Trophoblast cell (in vitro differentiated cells and primary cell): Measurements from ENCODE around the gene C3.
"Not testable (repeated sequence)": the region's sequence is repeated elsewhere in the genome, so short reads cannot be mapped to it uniquely, and the experiment has no call there.

Source experiments
- DNase-seq, 2 donors: peaks; one replicate each; pipeline ENCODE4 v3.0.0-alpha.2; 2016
- H2AFZ ChIP-seq: 2 replicates; pipeline ENCODE4 v1.6.1; 2013; ENCODE audit warnings: low read length, moderate library complexity, mild to moderate bottlenecking; ENCODE audit not compliant: insufficient read depth, poor library complexity
- H2AK5ac ChIP-seq: 2 replicates; pipeline ENCODE4 v1.6.1; 2013; ENCODE audit warnings: mild to moderate bottlenecking, low read length
- H2BK120ac ChIP-seq: 2 replicates; pipeline ENCODE4 v1.6.1; 2013; ENCODE audit warnings: low read length, mild to moderate bottlenecking, moderate library complexity; ENCODE audit not compliant: insufficient read depth, poor library complexity
- H2BK12ac ChIP-seq: 2 replicates; pipeline ENCODE4 v1.6.1; 2013; ENCODE audit warnings: mild to moderate bottlenecking, low read length, moderate library complexity
- H2BK5ac ChIP-seq: 2 replicates; pipeline ENCODE4 v1.6.1; 2013; ENCODE audit warnings: low read length, low read depth, moderate library complexity, mild to moderate bottlenecking; ENCODE audit not compliant: poor library complexity
- H3K14ac ChIP-seq: 2 replicates; pipeline ENCODE4 v1.6.1; 2013; ENCODE audit warnings: mild to moderate bottlenecking, low read length
- H3K18ac ChIP-seq: 2 replicates; pipeline ENCODE4 v1.6.1; 2013; ENCODE audit warnings: mild to moderate bottlenecking, low read length
- H3K23ac ChIP-seq: 2 replicates; pipeline ENCODE4 v1.6.1; 2013; ENCODE audit warnings: low read length
- H3K27ac ChIP-seq: 2 replicates; pipeline ENCODE4 v1.5.1; 2013; ENCODE audit warnings: low read depth, mild to moderate bottlenecking, inconsistent platforms, low read length, moderate library complexity
- H3K27me3 ChIP-seq: 2 replicates; pipeline ENCODE4 v1.6.1; 2013; ENCODE audit warnings: inconsistent platforms, mild to moderate bottlenecking, low read length, moderate library complexity; ENCODE audit not compliant: insufficient read depth
- H3K36me3 ChIP-seq, 2 experiments: 1 replicate in 1 of 2; 2 replicates in 1 of 2; pipeline ENCODE4 v1.6.1; 2013; ENCODE audit warnings: low read length in 2 of 2, mild to moderate bottlenecking in 2 of 2, moderate library complexity in 1 of 2; ENCODE audit not compliant: insufficient read depth in 2 of 2, control insufficient read depth in 1 of 2
- H3K4ac ChIP-seq: 2 replicates; pipeline ENCODE4 v1.6.1; 2013; ENCODE audit warnings: low read depth, mild to moderate bottlenecking, low read length, moderate library complexity
- H3K4me1 ChIP-seq, 2 experiments: 1 replicate in 1 of 2; 2 replicates in 1 of 2; pipeline ENCODE4 v1.6.1; 2013; ENCODE audit warnings: low read length in 2 of 2, mild to moderate bottlenecking in 2 of 2, moderate library complexity in 1 of 2; ENCODE audit not compliant: insufficient read depth in 2 of 2, control insufficient read depth in 1 of 2
- H3K4me2 ChIP-seq: 2 replicates; pipeline ENCODE4 v1.6.1; 2013; ENCODE audit warnings: inconsistent platforms, mild to moderate bottlenecking, low read length, moderate library complexity
- H3K4me3 ChIP-seq: 2 replicates; pipeline ENCODE4 v1.5.1; 2013; ENCODE audit warnings: mild to moderate bottlenecking, low read depth, low read length, inconsistent platforms
- H3K79me1 ChIP-seq: one replicate; pipeline ENCODE4 v1.6.1; 2013; ENCODE audit warnings: low read length
- H3K79me2 ChIP-seq: 2 replicates; pipeline ENCODE4 v1.6.1; 2013; ENCODE audit warnings: low read length, mild to moderate bottlenecking; ENCODE audit not compliant: control insufficient read depth, insufficient read depth, poor library complexity
- H3K9ac ChIP-seq: 2 replicates; pipeline ENCODE4 v1.6.1; 2013; ENCODE audit warnings: mild to moderate bottlenecking, low read length
- H3K9me3 ChIP-seq: 2 replicates; pipeline ENCODE4 v1.6.1; 2013; ENCODE audit warnings: low read depth, mild to moderate bottlenecking, control low read depth, inconsistent platforms, low read length; ENCODE audit not compliant: insufficient read depth
- H4K12ac ChIP-seq: 2 replicates; pipeline ENCODE4 v1.6.1; 2013; ENCODE audit warnings: low read depth, mild to moderate bottlenecking, low read length, moderate library complexity
- H4K8ac ChIP-seq: 2 replicates; pipeline ENCODE4 v1.6.1; 2013; ENCODE audit warnings: low read depth, mild to moderate bottlenecking, low read length, moderate library complexity
- H4K91ac ChIP-seq: one replicate; pipeline ENCODE4 v1.6.1; 2013; ENCODE audit warnings: low read depth, mild to moderate bottlenecking, low read length, moderate library complexity
- WGBS: extraction: QIAGEN DNeasy Blood & Tissue Kit; methylation state at CpG from one replicate; pipeline ENCODE4 v1.1.7; 2013; ENCODE audit warnings: missing lambda C conversion rate; ENCODE audit not compliant: insufficient read length, insufficient coverage; ENCODE audit errors: extremely low coverage; 5-methylcytosine and 5-hydroxymethylcytosine counted together

The C3 gene

DNA sequence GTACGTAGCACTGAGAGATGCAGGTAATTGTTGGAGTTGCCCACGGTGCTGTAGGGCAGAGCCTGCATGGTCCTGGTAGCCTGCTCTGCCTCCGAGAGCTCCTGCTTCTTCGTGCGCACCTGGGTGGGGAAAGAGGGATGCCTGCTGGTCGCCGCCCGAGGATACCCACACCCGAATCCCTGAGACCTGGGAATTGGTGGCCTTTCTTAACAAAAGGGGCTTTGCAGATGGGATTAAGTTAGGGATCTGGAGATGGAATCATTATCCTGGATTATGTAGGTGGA, 9.4 kb downstream of the C3 start:
- no peak for DNase-seq
- Histone ChIP-seq H2BK5ac (no peak overlapping the region), H3K4me1 (peaks cover 0 to 2% of the 10 kb centered on the region in 2 experiments), H4K91ac (no peak overlapping the region), H3K4ac (no peak overlapping the region), H3K36me3 (no peaks in the 10 kb centered on the region), H4K8ac (no peak overlapping the region), H3K23ac (no peak overlapping the region), H3K9me3 (peaks cover 6% of the 10 kb centered on the region), H2AFZ (no peak overlapping the region), H2AK5ac (no peak overlapping the region), H2BK120ac (no peak overlapping the region), H4K12ac (no peak overlapping the region), H3K4me3 (no peak overlapping the region), H3K9ac (no peak overlapping the region), H2BK12ac (no peak overlapping the region), H3K27ac (no peak overlapping the region), H3K27me3 (peaks cover 11% of the 10 kb centered on the region), H3K14ac (no peak overlapping the region), H3K18ac (no peak overlapping the region), H3K79me1 (no peaks in the 10 kb centered on the region), H3K4me2 (no peak overlapping the region), H3K79me2 (no peaks in the 10 kb centered on the region)
- no CpG with 5 or more reads among the region's 9 CpGs for WGBS

DNA sequence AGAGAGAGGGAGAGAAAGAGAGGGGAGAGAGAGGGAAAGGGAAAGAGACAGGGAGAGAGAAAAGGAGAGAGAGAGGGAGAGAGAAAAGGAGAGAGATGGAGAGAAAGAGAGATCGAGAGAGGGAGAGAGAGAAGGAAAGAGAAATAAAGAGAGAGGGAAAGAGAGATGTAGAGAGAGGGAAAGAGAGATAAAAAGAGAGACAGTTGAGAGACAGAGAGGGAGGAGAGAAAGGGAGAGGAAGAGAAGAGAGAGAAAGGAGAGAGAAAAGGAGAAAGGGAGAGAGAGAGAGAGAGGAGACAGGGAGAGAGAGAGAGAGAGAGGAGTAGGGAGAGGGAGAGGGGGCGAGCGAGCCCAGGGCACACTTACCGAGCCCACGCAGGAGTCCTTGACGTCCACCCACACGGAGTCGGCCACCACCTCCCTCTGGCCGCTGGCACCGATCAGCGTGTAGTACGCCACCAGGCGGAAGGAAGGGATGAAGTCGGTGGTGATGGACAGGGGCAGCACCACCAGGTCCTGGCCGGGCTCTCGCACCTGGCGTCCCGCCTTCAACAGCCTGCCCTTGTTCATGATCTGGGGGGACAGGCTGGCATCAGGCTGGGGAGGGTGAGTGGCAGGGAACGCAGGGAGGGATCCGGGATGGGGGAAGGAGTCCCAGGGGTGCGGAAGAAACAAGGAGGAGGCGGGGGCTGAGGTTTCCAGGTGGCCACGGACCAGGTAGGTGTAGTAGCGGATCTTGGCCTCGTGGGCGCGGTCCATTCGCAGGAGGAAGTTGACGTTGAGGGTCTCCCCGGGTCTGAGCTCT, 10.0 kb downstream of the C3 start:
- Histone ChIP-seq H3K9me3 (peaks cover 6% of the 10 kb centered on the region), H3K4me1 (peaks cover 0 to 2% of the 10 kb centered on the region in 2 experiments), H3K4me2 (no peak overlapping the region), H3K18ac (no peak overlapping the region), H2AFZ (no peak overlapping the region), H3K36me3 (no peaks in the 10 kb centered on the region), H2BK5ac (no peak overlapping the region), H3K23ac (no peak overlapping the region), H3K27ac (no peak overlapping the region), H3K14ac (no peak overlapping the region), H3K9ac (no peak overlapping the region), H4K8ac (no peak overlapping the region), H2BK120ac (no peak overlapping the region), H4K91ac (no peak overlapping the region), H3K79me1 (no peaks in the 10 kb centered on the region), H3K27me3 (peaks cover 11% of the 10 kb centered on the region), H2BK12ac (no peak overlapping the region), H2AK5ac (no peak overlapping the region), H3K79me2 (no peaks in the 10 kb centered on the region), H3K4ac (no peak overlapping the region), H3K4me3 (no peak overlapping the region), H4K12ac (no peak overlapping the region)
- WGBS, result 96% methylated on average over 1 of the region's 30 CpGs
- DNase-seq, result no peak

DNA sequence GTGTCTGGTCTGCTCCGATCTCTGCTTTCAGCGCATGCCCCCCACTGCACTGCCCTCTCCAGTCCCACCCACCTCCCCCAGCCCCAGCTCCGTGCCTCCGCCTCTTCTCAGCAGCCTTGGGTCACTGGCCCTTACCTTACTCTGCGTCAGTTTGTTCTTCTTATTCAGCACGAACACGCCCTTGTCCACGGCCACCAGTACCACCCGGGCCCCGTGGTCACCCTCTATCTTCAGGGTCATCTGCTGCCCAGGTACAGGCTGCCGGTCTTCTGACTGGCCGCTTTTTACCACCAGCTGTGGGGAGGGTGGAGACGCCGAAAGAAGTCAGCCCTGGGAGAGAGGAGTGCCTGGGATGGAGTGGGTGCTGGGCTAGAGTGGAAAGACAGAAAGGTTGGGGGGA, 10.9 kb downstream of the C3 start:
- H3K79me1 ChIP-seq, result no peaks in the 10 kb centered on the region
- H2BK5ac ChIP-seq, result no peak overlapping the region
- peaks cover 6% of the 10 kb centered on the region for H3K9me3 ChIP-seq
- no peak overlapping the region for H3K27ac ChIP-seq
- no peaks in the 10 kb centered on the region for H3K79me2 ChIP-seq
- H2BK12ac ChIP-seq, result no peak overlapping the region
- no peak overlapping the region for H4K8ac ChIP-seq
- H3K4ac ChIP-seq, result no peak overlapping the region
- no peak overlapping the region for H3K4me2 ChIP-seq
- WGBS, result no CpG with 5 or more reads among the region's 14 CpGs
- H3K4me1 ChIP-seq, result peaks cover 0 to 2% of the 10 kb centered on the region in 2 experiments
- no peak for DNase-seq
- H2AK5ac ChIP-seq, result no peak overlapping the region
- H3K4me3 ChIP-seq, result no peak overlapping the region
- no peak overlapping the region for H3K18ac ChIP-seq
- H2BK120ac ChIP-seq, result no peak overlapping the region
- H2AFZ ChIP-seq, result no peak overlapping the region
- no peak overlapping the region for H4K91ac ChIP-seq
- no peaks in the 10 kb centered on the region for H3K36me3 ChIP-seq
- H3K27me3 ChIP-seq, result peaks cover 11% of the 10 kb centered on the region
- no peak overlapping the region for H3K23ac ChIP-seq
- H3K14ac ChIP-seq, result no peak overlapping the region
- H3K9ac ChIP-seq, result no peak overlapping the region
- no peak overlapping the region for H4K12ac ChIP-seq

DNA sequence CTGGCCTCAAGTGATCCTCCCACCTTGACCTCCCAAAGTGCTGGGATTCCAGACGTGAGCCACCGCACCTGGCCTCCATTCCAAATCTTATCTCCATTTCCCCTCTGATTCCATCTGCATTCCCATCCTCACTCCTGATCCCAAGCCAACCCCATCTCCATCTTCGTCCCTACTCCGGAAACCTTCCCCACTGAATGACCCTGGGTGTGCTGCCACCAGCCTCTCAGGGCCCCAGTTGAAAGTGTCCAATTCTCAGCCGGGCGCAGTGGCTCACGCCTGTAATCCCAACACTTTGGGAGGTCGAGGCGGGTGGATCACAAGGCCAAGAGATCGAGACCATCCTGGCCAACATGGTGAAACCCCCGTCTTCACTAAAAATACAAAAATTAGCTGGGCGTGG, 11.5 kb downstream of the C3 start:
- H2AK5ac ChIP-seq, H2BK5ac ChIP-seq, H2BK120ac ChIP-seq, H4K8ac ChIP-seq, H4K12ac ChIP-seq, H3K79me1 ChIP-seq, H2BK12ac ChIP-seq, H3K79me2 ChIP-seq, H3K23ac ChIP-seq, H3K4me2 ChIP-seq, H2AFZ ChIP-seq, H3K18ac ChIP-seq, H3K9ac ChIP-seq, H3K4ac ChIP-seq, H4K91ac ChIP-seq, H3K36me3 ChIP-seq, H3K27ac ChIP-seq, H3K4me1 ChIP-seq, H3K9me3 ChIP-seq, H3K14ac ChIP-seq, H3K4me3 ChIP-seq, DNase-seq: not testable (repeated sequence)
- peaks cover 11% of the 10 kb centered on the region for H3K27me3 ChIP-seq
- no CpG with 5 or more reads among the region's 12 CpGs for WGBS
